Lower lobe of right lung (tissue), 2 donors: ENCODE data around the gene SLC9B2. TPM values are rescaled to one million over a fixed set of nuclear protein-coding genes. Genes with fewer than 3 reads are reported as not detected.

Experiments used
- ATAC-seq, 2 donors: fragments of 200-7000 bp; cut with Tn5 transposase; one replicate each; pipeline ENCODE4 v1.9.1; 2020 to 2022; ENCODE audit warnings: mild to moderate bottlenecking in 2 of 2, moderate library complexity in 2 of 2
- DNase-seq: peaks from one replicate; pipeline ENCODE4 v3.0.0-alpha.2; 2020
- H3K27ac ChIP-seq: fragments of 200-600 bp; one replicate; pipeline ENCODE4 v1.8.0; 2022
- H3K27me3 ChIP-seq: fragments of 200-600 bp; one replicate; pipeline ENCODE4 v1.8.0; 2022; ENCODE audit warnings: low read depth
- H3K36me3 ChIP-seq: fragments of 200-600 bp; one replicate; pipeline ENCODE4 v1.8.0; 2022; ENCODE audit warnings: mild to moderate bottlenecking
- H3K4me1 ChIP-seq: fragments of 200-600 bp; one replicate; pipeline ENCODE4 v1.8.0; 2022
- H3K4me3 ChIP-seq: fragments of 200-600 bp; one replicate; pipeline ENCODE4 v1.8.0; 2022; ENCODE audit warnings: mild to moderate bottlenecking
- H3K9me3 ChIP-seq: fragments of 200-600 bp; one replicate; pipeline ENCODE4 v1.8.0; 2022
- CTCF ChIP-seq: fragments of 200-600 bp; IDR thresholded peaks from one replicate; pipeline ENCODE4 v1.8.0; 2022; ENCODE audit warnings: antibody characterized with exemption, mild to moderate bottlenecking
- intact Hi-C: fragments of 100-400 bp; cut with DNase I; formaldehyde crosslinking; loops from one replicate; pipeline ENCODE4 v1.11.0; 2022
- total RNA-seq: library from RNA; stranded (reverse); fragmentation: NEBNext Ultra II Directional; extraction: Animal tissue kit (Norgen Biotek cat#: 25700); gene quantifications from one replicate; pipeline ENCODE4 v1.2.1, GENCODE V29; 2021
- donor health status: DM: no; HTN: yes; CAD: no; lungs with severe emphysema.

Gene SLC9B2
- total RNA-seq, 1 donor from 2014 or later, result 5.5 TPM

- peaks cover 9% of the 10 kb centered on the region for H3K36me3 ChIP-seq
- H3K27ac ChIP-seq, result no peak overlapping the region
- H3K27me3 ChIP-seq, result no peaks in the 10 kb centered on the region
- H3K4me1 ChIP-seq, result no peaks in the 10 kb centered on the region
- TF ChIP-seq CTCF, result peak; percentile 68
- H3K9me3 ChIP-seq, result no peaks in the 10 kb centered on the region
- no peak for DNase-seq
- peak; percentile 84 to 88 for ATAC-seq
- H3K4me3 ChIP-seq, result no peak overlapping the region
- intact Hi-C loops, result no loop called here
Measured at GRCh38 chr4:103046416-103047290, 29.9 kb downstream of the SLC9B2 start.

GRCh38 chr4:103044183-103044582 is 32.4 kb downstream of the SLC9B2 start:
- H3K36me3 ChIP-seq, result peaks cover 9% of the 10 kb centered on the region
- no peaks in the 10 kb centered on the region for H3K4me1 ChIP-seq
- H3K27me3 ChIP-seq, result no peaks in the 10 kb centered on the region
- no peak overlapping the region for H3K4me3 ChIP-seq
- no peaks in the 10 kb centered on the region for H3K9me3 ChIP-seq
- no peak overlapping the region for H3K27ac ChIP-seq
- intact Hi-C loops, result no loop called here
- no peak for DNase-seq
- no peak for TF ChIP-seq CTCF
- no peak for ATAC-seq

- Histone ChIP-seq H3K9me3 (no peaks in the 10 kb centered on the region), H3K27ac (no peak overlapping the region), H3K4me3 (no peak overlapping the region), H3K27me3 (no peaks in the 10 kb centered on the region), H3K36me3 (no peaks in the 10 kb centered on the region), H3K4me1 (no peaks in the 10 kb centered on the region)
- no peak for TF ChIP-seq CTCF
- intact Hi-C loops, result no loop called here
- ATAC-seq (no peak), DNase-seq (no peak)
Measured at GRCh38 chr4:103036169-103036568, 40.4 kb downstream of the SLC9B2 start.

- ATAC-seq, result peak; percentile 41 to 79
- H3K27ac ChIP-seq, result no peak overlapping the region
- TF ChIP-seq CTCF, result peak; percentile 33
- intact Hi-C loops, result no loop called here
- no peaks in the 10 kb centered on the region for H3K9me3 ChIP-seq
- H3K36me3 ChIP-seq, result no peaks in the 10 kb centered on the region
- H3K27me3 ChIP-seq, result no peaks in the 10 kb centered on the region
- DNase-seq, result no peak
- no peaks in the 10 kb centered on the region for H3K4me1 ChIP-seq
- H3K4me3 ChIP-seq, result no peak overlapping the region
Measured at GRCh38 chr4:103032574-103032973, 44.0 kb downstream of the SLC9B2 start.

GRCh38 chr4:103030791-103031190 is 45.8 kb downstream of the SLC9B2 start:
- Histone ChIP-seq H3K27ac (no peak overlapping the region), H3K4me1 (no peaks in the 10 kb centered on the region), H3K4me3 (no peak overlapping the region), H3K27me3 (no peaks in the 10 kb centered on the region), H3K9me3 (no peaks in the 10 kb centered on the region), H3K36me3 (no peaks in the 10 kb centered on the region)
- DNase-seq (no peak), ATAC-seq (no peak)
- intact Hi-C loops, result no loop called here
- TF ChIP-seq CTCF, result no peak
